Testis (tissue), 3 donors: Measurements from ENCODE around the gene OCA2. TPM values are rescaled to one million over a fixed set of nuclear protein-coding genes. Genes with fewer than 3 reads are reported as not detected.

Experiments used
- DNase-seq: peaks from one replicate; pipeline ENCODE4 v3.0.0-alpha.2; 2019
- H3K27ac ChIP-seq, 2 donors: fragments of 200-600 bp; sonication (generic); one replicate each; pipeline ENCODE4 v1.5.1; 2019
- H3K27me3 ChIP-seq: fragments of 200-600 bp; sonication (generic); one replicate; pipeline ENCODE4 v1.5.1; 2019
- H3K36me3 ChIP-seq: fragments of 200-600 bp; sonication (generic); one replicate; pipeline ENCODE4 v1.5.1; 2017; ENCODE audit warnings: low read depth; ENCODE audit errors: missing control alignments
- H3K4me1 ChIP-seq: fragments of 200-600 bp; sonication (generic); one replicate; pipeline ENCODE4 v1.5.1; 2019
- H3K4me3 ChIP-seq, 2 donors: fragments of 200-600 bp; sonication (generic); one replicate each; pipeline ENCODE4 v1.5.1; 2017 to 2019
- H3K9me3 ChIP-seq: fragments of 200-600 bp; sonication (generic); one replicate; pipeline ENCODE4 v1.5.1; 2017
- CTCF ChIP-seq, 3 experiments: fragments of 450-650 bp in 2 of 3; fragments of 200-600 bp in 1 of 3; sonication (generic) in 1 of 3; IDR thresholded peaks; one replicate each; pipeline ENCODE4 v1.5.1; 2016 to 2019; ENCODE audit warnings: antibody characterized with exemption in 3 of 3, mild to moderate bottlenecking in 2 of 3, moderate library complexity in 1 of 3
- POLR2A ChIP-seq: fragments of 450-650 bp; IDR thresholded peaks from one replicate; pipeline ENCODE4 v1.6.1; 2017; ENCODE audit warnings: antibody characterized with exemption, mild to moderate bottlenecking, moderate library complexity
- WGBS, 2 donors: methylation state at CpG; one replicate each; pipeline ENCODE4 v1.1.5; 2018; 5-methylcytosine and 5-hydroxymethylcytosine counted together
- intact Hi-C: fragments of 100-400 bp; cut with DNase I; formaldehyde crosslinking; loops from one replicate; pipeline ENCODE4 v1.15.1; 2023; ENCODE audit warnings: low total_unique reads
- polyA plus RNA-seq: library from polyadenylated mRNA; stranded (reverse); fragments of 350-450 nt; fragmentation: Illumina TruSeq; extraction: RNeasy Lipid Tissue Mini Kit (QIAGEN cat#74804); gene quantifications from one replicate; pipeline ENCODE4 v1.2.3, GENCODE V29; 2014; ENCODE audit warnings: low read depth, low replicate concordance; ENCODE audit not compliant: insufficient read depth
- total RNA-seq, 2 donors: library from RNA; depleted of rRNA; stranded (reverse); fragments of >200 nt; gene quantifications; one replicate each; pipeline ENCODE4 v1.2.3, GENCODE V29; 2016

Gene OCA2
- total and polyA plus RNA-seq, 3 donors from 2014 or later, result 2.6 to 7.2 (median 4.5) TPM

DNA sequence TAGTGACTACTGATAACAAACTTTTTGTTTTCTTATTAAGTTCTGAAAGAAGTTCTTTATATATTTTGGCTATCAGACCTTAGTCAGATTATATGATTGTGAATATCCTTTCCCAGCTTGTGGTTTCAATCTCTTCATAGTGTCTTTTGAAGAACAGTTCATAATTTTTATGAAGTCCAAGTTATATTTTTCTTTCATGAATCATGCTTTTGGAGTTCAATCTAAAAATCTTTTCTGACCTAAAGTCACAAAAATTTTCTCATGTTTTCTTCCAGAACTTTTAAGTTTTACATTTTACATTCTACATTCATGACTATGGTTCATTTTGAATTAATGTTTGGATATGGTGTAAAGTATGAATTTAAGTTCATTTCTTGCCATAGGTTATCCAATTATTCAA, 34.2 kb upstream of the OCA2 start:
- H3K36me3 ChIP-seq, result no peaks in the 10 kb centered on the region
- H3K4me1 ChIP-seq, result no peaks in the 10 kb centered on the region
- H3K4me3 ChIP-seq, result no peak overlapping the region
- no peak overlapping the region for H3K27ac ChIP-seq
- no peaks in the 10 kb centered on the region for H3K27me3 ChIP-seq
- intact Hi-C loops, result no loop called here
- DNase-seq, result no peak
- H3K9me3 ChIP-seq, result no peaks in the 10 kb centered on the region
- TF ChIP-seq CTCF (IDR thresholded peaks at IDR 0.05), result no peak

GRCh38 chr15:28132524-28133275, 33.6 kb upstream of the OCA2 start:
- Histone ChIP-seq H3K9me3 (no peaks in the 10 kb centered on the region), H3K4me1 (no peaks in the 10 kb centered on the region), H3K36me3 (no peaks in the 10 kb centered on the region), H3K4me3 (no peak overlapping the region), H3K27me3 (no peaks in the 10 kb centered on the region), H3K27ac (no peak overlapping the region)
- WGBS, 2 donors, result 81 to 90% methylated on average over 18 to 21 of the region's 21 CpGs
- DNase-seq, result no peak
- TF ChIP-seq CTCF (IDR thresholded peaks at IDR 0.05) (no peak), POLR2A (no peak)
- intact Hi-C loops, result no loop called here

DNA sequence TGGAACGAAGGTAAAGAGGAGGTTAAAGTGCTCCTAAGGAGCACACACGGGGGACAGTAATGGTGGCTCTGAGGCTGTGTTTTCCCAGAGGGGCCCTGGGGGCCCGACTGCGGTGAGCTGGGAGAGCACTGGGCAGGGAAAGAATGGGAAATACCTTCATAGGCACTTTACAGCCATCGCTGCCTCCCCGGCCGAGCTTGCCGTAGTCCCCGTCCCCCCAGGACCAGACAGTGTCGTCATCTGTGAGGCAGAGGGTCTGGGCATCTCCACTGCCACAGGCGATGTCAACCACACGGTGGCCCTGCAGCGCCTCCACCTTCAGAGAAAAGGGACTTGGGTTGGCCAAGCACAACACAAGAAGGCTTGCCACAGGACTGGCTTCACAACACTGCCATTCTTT, 32.8 kb upstream of the OCA2 start:
- intact Hi-C loops, result no loop called here
- no peaks in the 10 kb centered on the region for H3K9me3 ChIP-seq
- WGBS, 2 donors, result 84 to 86% methylated on average over 13 of the region's 13 CpGs
- no peak for DNase-seq
- no peaks in the 10 kb centered on the region for H3K36me3 ChIP-seq
- H3K27me3 ChIP-seq, result no peaks in the 10 kb centered on the region
- no peaks in the 10 kb centered on the region for H3K4me1 ChIP-seq
- no peak overlapping the region for H3K27ac ChIP-seq
- no peak overlapping the region for H3K4me3 ChIP-seq
- TF ChIP-seq CTCF (IDR thresholded peaks at IDR 0.05) (no peak), POLR2A (no peak)

- no peak for DNase-seq
- H3K36me3 ChIP-seq, result no peaks in the 10 kb centered on the region
- WGBS, 2 donors, result 95% methylated on average over 13 of the region's 13 CpGs; no CpG with 5 or more reads in 1 of the 2 donors
- H3K27me3 ChIP-seq, result no peaks in the 10 kb centered on the region
- intact Hi-C loops, result no loop called here
- no peaks in the 10 kb centered on the region for H3K9me3 ChIP-seq
- no peak overlapping the region for H3K4me3 ChIP-seq
- TF ChIP-seq CTCF (IDR thresholded peaks at IDR 0.05), result no peak
- TF ChIP-seq POLR2A, result no peak
- H3K4me1 ChIP-seq, result no peaks in the 10 kb centered on the region
- H3K27ac ChIP-seq, result no peak overlapping the region
These were observed 32.3 kb upstream of the OCA2 start for GRCh38 chr15:28131400-28131799.

DNA sequence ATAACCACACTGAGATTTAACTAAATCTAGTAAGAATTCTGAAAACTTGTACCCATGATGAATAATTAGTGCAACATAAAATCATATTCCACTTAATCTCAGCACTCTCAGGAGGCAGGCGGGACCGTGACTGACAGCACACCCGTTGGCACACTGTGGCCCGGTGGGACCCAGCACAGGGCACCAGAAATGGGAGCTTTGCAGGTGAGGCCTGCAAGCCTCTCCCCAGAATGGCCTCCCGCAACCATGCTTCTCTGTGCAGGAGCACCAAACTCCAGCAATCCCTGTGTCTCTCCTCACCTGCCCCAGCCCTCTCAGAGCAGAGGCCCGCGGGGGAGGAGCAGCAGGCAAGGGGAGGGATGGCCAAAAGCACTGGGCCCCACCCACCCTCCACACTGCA, 31.5 kb upstream of the OCA2 start:
- Histone ChIP-seq H3K9me3 (no peaks in the 10 kb centered on the region), H3K27me3 (no peaks in the 10 kb centered on the region), H3K4me1 (no peaks in the 10 kb centered on the region), H3K27ac (no peak overlapping the region), H3K36me3 (no peaks in the 10 kb centered on the region), H3K4me3 (no peak overlapping the region)
- no peak for DNase-seq
- TF ChIP-seq POLR2A (no peak), CTCF (IDR thresholded peaks at IDR 0.05) (no peak)
- WGBS, 2 donors, result 93 to 97% methylated on average over 7 of the region's 7 CpGs
- intact Hi-C loops, result no loop called here
